Measurements from ENCODE around the gene LCN6. TPM values are rescaled to one million over a fixed set of nuclear protein-coding genes. Genes with fewer than 3 reads are reported as not detected.

LCN6 gene
- total and polyA plus RNA-seq, 10 of the 15 experiments (the other 5 are each of a cell fraction or from before 2014, with no cell fraction given) = not detected

DNA sequence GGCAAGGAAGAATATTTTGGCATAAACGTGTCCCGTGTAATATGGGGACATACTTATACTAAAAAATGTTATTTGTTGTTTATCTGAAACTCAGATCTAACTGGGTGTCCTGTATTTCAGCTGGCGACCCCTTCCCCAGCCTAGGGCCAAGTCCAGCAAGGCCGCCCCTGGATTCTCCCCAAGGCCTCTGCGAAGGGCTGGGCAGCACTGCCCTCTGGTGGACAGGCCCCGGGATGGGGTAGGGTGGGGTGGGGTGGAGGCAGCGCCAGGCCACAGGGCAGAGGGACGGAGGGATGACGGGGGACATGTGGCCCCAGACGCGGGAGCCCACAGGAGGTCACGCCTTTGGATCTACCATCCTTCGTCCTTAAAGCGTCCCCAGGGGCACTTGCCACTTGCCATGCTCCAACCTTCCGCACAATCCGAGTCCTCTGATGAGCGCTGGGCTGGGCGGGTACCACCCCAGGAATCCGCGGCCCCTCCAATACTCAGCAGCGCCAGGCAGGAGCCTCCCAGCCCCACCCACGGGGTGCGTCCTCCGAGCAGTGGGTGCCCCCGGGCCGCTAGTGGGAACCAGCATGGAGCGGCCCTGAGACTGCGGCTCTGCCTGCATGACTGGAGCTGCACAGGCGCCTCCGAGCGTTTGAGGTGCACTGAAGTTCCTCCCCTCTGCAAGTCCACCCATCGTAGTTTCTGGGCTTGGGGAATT is 54.0 kb downstream of the LCN6 start:
- Histone ChIP-seq H3K27ac (ENCODE audit: control insufficient read depth, insufficient read depth) (no peak overlapping the region), H2AFZ (ENCODE audit: control insufficient read depth, low read depth, low read length) (no peak overlapping the region), H4K20me1 (ENCODE audit: control insufficient read depth, insufficient read depth) (no peaks in the 10 kb centered on the region), H3K4me2 (ENCODE audit: control insufficient read depth, insufficient read depth) (no peak overlapping the region), H3K4me3 (no peak overlapping the region), H3K79me2 (ENCODE audit: control insufficient read depth, insufficient read depth, low read length) (no peaks in the 10 kb centered on the region), H3K36me3 (ENCODE audit: control insufficient read depth in 2 of 2, insufficient read depth in 2 of 2, low read length in 1 of 2) (no peaks in the 10 kb centered on the region), H3K4me1 (ENCODE audit: control insufficient read depth, insufficient read depth, low read length) (peaks cover 4% of the 10 kb centered on the region), H3K9ac (ENCODE audit: control insufficient read depth, insufficient read depth, low read length) (no peak overlapping the region), H3K9me3 (replicated peaks; ENCODE audit: control insufficient read depth, insufficient read depth, low read length) (no peaks in the 10 kb centered on the region), H3K27me3 (replicated peaks in 1 of 2; ENCODE audit: control insufficient read depth in 2 of 2, insufficient read depth in 2 of 2, low read length in 1 of 2) (no peaks in the 10 kb centered on the region)
- no TSS peak for BruUV-seq (replicated peaks)
- DNase-seq (ENCODE audit: low read depth, low spot score) = no peak
- no peak for FAIRE-seq
- in situ Hi-C loops (cut with MboI) (no loop called here), intact Hi-C loops (cut with micrococcal nuclease; ENCODE audit: unreplicated experiment) (no loop called here)
- WGBS (ENCODE audit: insufficient coverage, insufficient replicate concordance, low lambda C conversion rate, missing lambda C conversion rate) = 39% methylated on average over 27 of the region's 32 CpGs
- ChIA-PET POLR2A (interaction anchor here (0.9 kb wide), 1 partner anchor 34 kb away, joined by 3 read pairs; no protein-coding TSS in a partner anchor), CTCF (interaction anchor here (1.0 to 1.9 kb wide), 3 partner anchors 23 to 207 kb away, joined by 3 to 4 read pairs (median 4); no protein-coding TSS in a partner anchor), SMC1A (ENCODE audit: uncharacterized antibody, unreplicated experiment) (no interaction called here), RAD21 (ENCODE audit: unreplicated experiment) (no interaction called here)
- ATAC-seq = peak; percentile 81
- no peak for TF ChIP-seq TCF3 (IDR thresholded peaks at IDR 0.05; ENCODE audit: borderline replicate concordance, insufficient read depth, low read depth, low read length)
- TF ChIP-seq SMC3 (IDR thresholded peaks at IDR 0.05; ENCODE audit: borderline replicate concordance, low read length) = peak; percentile 39; the same call in 1 of the 2 replicates
- no peak for TF ChIP-seq STAT1 (conservative IDR thresholded peaks at IDR 0.05)
- TF ChIP-seq ETV6 (conservative IDR thresholded peaks at IDR 0.05 in 1 of 2, IDR thresholded peaks at IDR 0.05 in 1 of 2; ENCODE audit: borderline replicate concordance in 1 of 2, low read depth in 1 of 2) = no peak
- TF ChIP-seq CBX3 (IDR thresholded peaks at IDR 0.05; ENCODE audit: borderline replicate concordance, low read depth) = no peak
- no peak for TF ChIP-seq RELA (IDR thresholded peaks at IDR 0.05; ENCODE audit: borderline replicate concordance, partially characterized antibody)
- no peak for TF ChIP-seq CHD4 (IDR thresholded peaks at IDR 0.05)
- TF ChIP-seq RAD21 (IDR thresholded peaks at IDR 0.05; ENCODE audit: insufficient read depth, low read depth, low read length) = peak; percentile 69
- no peak for TF ChIP-seq ZBTB40 (IDR thresholded peaks at IDR 0.05; ENCODE audit: borderline replicate concordance)
- no peak for TF ChIP-seq E2F8 (IDR thresholded peaks at IDR 0.05; ENCODE audit: low read depth, partially characterized antibody)
- TF ChIP-seq CTCF (IDR thresholded peaks at IDR 0.05 in 2 of 3, conservative IDR thresholded peaks at IDR 0.05 in 1 of 3; ENCODE audit: control insufficient read depth in 2 of 3, extremely low read depth in 1 of 3, insufficient read depth in 1 of 3, low read depth in 3 of 3, low read length in 3 of 3) = peak; percentile 56 to 66 (median 58); a peak in 5 of 6 replicates
- no peak for TF ChIP-seq TCF12 (IDR thresholded peaks at IDR 0.05; ENCODE audit: low read depth, low read length)
- TF ChIP-seq STAT3 (IDR thresholded peaks at IDR 0.05; ENCODE audit: low read depth, low read length) = no peak
